ENCODE measurements around the gene MAP7D3. TPM values are rescaled to one million over a fixed set of nuclear protein-coding genes. Genes with fewer than 3 reads are reported as not detected.
A peak's percentile ranks its signal among the peaks of the same experiment; 100 is the strongest.

The MAP7D3 gene
- total RNA-seq, 1 donor from 2014 or later, result 11.4 TPM

DNA sequence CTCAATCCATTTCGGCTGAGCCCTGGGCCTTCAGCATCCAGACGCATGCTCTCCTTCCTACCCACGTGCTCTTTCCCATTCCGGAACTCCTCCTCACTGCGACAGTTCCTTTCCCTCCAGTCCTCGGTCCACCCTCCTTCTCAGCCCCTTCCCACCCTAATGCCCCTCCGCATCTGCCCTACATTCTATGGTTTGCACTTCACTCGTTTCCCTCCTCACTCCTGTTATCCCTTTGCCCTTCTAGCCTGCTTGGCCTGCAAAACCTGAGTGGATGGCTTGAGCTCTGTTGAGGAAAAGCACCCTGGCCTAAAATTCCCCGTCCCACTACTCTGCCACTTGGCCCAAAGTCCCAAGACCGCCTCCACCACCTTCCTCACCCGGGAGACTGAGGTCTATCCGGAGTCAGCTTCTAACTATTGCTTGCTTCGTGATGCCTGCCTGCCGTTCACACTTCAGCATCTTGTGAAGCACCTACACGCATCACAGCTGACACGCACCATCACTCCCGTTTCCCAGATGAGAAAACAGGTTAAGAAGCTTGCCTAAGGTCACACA, 38.6 kb downstream of the MAP7D3 start:
- no peak for DNase-seq
- peak; percentile 6 for ATAC-seq (ENCODE audit: poor library complexity)
- intact Hi-C loops (cut with DNase I), result no loop called here

DNA sequence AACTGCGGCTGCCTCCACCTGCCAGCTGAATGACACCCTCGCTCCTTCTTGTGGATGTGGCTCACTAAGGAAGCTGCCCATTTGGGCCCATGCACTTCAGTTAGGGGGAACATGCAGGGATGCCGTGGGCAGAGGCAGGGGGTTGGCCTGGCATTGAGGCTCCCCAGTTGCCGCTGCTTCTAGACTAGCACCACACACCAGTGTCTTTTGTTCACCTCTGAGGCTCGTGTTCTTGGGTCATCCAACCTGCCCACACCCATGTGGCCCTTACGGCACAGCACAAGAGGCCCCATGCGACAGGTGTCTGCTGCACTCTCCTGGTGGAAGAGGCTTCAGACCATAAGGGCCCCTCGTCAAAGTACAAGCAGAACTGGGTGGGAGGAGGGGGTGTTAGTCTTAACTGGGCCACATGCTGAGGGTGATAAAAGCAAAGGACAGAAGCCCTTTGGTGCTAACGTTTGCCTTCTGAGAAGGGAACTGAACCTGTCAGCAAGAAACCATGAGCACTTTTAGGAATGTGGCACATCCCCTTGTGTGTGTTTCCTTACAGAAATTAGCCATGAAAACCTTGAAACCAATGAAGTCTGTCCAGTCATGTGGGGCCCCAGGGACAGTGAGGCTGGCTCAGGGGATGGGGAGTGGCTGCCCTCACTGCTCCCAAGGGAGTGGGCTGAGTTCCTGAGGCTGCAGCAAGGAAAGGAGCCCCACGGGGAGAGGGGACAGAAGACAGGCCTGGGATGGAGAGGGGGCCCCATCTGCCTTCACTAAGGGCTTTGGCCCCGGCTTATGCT, 39.2 kb downstream of the MAP7D3 start:
- intact Hi-C loops (cut with DNase I), result no loop called here
- DNase-seq (no peak), ATAC-seq (ENCODE audit: poor library complexity) (peak; percentile 19)

DNA sequence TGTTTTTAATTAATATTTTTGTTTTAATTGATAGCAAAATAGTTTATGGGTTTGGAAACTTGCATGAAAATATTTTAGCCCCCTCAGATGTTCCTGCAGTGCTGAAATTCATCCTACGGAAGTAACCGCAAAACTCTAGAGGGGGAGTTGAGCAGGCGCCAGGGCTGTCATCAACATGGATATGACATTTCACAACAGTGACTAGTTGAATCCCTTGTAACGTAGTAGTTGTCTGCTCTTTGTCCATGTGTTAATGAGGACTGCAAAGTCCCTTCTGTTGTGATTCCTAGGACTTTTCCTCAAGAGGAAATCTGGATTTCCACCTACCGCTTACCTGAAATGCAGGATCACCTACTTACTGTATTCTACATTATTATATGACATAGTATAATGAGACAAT, 40.4 kb downstream of the MAP7D3 start:
- intact Hi-C loops (cut with DNase I), result no loop called here
- DNase-seq, result peak; percentile 69

DNA sequence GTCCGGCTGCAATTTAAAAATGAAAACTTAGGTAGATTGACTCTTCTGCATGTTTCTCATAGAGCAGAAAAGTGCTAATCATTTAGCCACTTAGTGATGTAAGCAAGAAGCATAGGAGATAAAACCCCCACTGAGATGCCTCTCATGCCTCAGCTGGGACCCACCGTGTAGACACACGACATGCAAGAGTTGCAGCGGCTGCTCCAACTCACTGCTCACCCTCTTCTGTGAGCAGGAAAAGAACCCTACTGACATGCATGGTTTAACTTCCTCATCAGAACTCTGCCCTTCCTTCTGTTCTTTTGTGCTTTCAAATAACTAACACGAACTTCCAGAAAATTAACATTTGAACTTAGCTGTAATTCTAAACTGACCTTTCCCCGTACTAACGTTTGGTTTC, 41.0 kb downstream of the MAP7D3 start:
- no peak for DNase-seq
- intact Hi-C loops (cut with DNase I), result no loop called here
- no peak for ATAC-seq (ENCODE audit: poor library complexity)

More for the DNA sequence above, 40.4 kb downstream of the MAP7D3 start:
- ATAC-seq (ENCODE audit: poor library complexity), result peak; percentile 30

DNA sequence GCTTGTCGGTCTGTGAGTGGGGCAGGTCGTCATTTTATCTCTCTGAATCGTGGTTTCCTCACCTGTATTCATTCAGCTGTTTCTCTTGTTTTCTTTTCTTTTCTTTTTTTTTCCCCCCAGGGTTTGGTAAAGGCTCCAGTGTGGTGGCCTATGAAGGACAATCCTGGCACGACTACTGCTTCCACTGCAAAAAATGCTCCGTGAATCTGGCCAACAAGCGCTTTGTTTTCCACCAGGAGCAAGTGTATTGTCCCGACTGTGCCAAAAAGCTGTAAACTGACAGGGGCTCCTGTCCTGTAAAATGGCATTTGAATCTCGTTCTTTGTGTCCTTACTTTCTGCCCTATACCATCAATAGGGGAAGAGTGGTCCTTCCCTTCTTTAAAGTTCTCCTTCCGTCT, 41.4 kb downstream of the MAP7D3 start:
- intact Hi-C loops (cut with DNase I), result loop anchor here (2.0 to 10.0 kb wide), 3 partner anchors 39 to 182 kb away; partner anchors contain the start of gene MAP7D3
- DNase-seq, result no peak
- ATAC-seq (ENCODE audit: poor library complexity), result no peak

DNA sequence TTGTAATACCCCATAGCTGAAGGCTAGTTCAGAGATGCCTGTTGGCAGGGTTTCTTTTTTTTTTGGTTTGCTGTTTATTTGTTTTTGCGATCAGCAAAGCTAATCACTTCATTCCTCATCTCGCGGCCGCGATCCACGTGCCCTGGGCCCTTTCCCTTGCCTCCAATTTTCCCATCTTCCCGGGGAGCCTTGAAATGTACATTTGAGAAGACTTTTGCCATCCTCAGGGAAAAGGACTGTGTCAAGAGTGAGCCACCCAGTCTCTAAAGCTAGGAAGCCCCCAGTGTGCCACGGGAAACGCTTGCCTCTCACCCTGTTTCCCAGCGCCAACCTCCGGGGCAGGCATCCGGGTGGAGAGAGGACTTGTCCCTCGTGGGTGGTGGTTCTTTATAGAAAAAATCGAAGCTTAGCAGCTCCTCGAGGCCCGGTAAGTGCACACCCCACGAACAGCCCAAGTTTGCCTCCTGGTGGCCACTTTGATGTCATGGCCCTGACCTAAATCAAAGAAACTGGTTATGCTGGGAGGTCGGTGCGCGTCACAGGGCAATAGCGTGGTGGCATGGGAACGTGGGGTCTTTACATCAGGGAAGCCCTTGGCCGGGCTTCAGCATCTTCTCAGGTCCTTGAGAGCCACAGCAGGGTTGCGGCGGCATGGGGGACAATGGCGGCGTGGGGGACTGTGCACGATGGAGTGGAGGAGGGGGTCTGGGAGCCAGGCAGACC, 42.0 kb downstream of the MAP7D3 start:
- intact Hi-C loops (cut with DNase I), result loop anchor here (2.0 to 10.0 kb wide), 3 partner anchors 38 to 182 kb away; partner anchors contain the start of gene MAP7D3
- DNase-seq (peak; percentile 73), ATAC-seq (ENCODE audit: poor library complexity) (peak; percentile 57)

DNA sequence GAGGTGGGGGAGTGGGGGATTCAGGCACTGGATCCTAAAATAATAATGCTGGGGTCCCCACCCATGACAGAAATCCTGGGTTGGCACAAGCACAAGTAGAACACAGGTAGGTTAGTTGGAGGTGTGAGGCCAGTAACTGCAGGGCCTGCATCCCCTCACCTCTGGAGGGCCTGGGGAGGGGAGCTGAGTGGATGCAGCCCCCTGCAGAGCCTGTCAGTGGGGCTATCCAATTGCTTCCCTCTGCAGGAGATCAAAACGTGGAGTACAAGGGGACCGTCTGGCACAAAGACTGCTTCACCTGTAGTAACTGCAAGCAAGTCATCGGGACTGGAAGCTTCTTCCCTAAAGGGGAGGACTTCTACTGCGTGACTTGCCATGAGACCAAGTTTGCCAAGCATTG, 43.7 kb downstream of the MAP7D3 start:
- DNase-seq, result no peak
- intact Hi-C loops (cut with DNase I), result loop anchor here (5.0 to 10.0 kb wide), 2 partner anchors 47 to 180 kb away; partner anchors contain the start of gene MAP7D3
- ATAC-seq (ENCODE audit: poor library complexity), result no peak

DNA sequence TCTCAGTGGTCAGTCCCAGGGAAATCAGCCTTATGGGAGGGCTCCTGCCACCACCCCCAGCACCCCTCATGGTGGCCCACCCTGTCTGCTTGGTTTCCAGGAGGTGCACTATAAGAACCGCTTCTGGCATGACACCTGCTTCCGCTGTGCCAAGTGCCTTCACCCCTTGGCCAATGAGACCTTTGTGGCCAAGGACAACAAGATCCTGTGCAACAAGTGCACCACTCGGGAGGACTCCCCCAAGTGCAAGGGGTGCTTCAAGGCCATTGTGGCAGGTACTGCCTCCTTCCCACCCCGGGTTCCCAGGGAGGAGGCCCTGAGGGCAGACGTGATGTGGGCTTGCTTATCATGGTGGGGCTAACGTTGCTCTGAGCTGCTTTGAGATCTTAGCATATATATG, 44.3 kb downstream of the MAP7D3 start:
- no peak for ATAC-seq (ENCODE audit: poor library complexity)
- intact Hi-C loops (cut with DNase I), result loop anchor here (5.0 to 10.0 kb wide), 2 partner anchors 48 to 180 kb away; partner anchors contain the start of gene MAP7D3
- DNase-seq, result no peak

DNA sequence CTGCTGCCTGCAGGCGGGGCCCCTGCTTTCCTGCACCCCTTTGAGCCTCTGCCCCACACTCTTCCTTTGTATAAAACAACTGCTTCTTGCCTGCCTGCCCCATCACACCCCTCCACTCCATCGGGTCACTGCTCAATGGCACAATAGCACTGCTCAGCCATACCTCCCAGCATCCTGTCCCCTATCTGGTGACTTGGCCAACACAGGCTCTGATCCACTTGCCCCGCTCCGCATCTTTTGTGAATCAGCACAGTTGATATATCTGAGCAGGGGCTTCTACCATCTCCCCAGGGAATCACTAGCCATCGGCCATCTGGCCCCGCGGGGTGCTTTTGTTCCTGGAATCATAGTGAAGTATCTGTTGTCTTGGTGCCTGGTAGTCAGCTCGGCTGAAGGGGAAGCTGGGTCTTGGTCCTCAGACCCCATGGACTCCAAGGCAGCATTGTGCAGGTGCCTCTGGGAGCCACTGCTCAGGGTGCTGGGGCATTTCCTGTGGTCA, 45.3 kb downstream of the MAP7D3 start:
- ATAC-seq (ENCODE audit: poor library complexity) (no peak), DNase-seq (no peak)
- intact Hi-C loops (cut with DNase I), result loop anchor here (5.0 to 10.0 kb wide), 2 partner anchors 49 to 179 kb away; partner anchors contain the start of gene MAP7D3

DNA sequence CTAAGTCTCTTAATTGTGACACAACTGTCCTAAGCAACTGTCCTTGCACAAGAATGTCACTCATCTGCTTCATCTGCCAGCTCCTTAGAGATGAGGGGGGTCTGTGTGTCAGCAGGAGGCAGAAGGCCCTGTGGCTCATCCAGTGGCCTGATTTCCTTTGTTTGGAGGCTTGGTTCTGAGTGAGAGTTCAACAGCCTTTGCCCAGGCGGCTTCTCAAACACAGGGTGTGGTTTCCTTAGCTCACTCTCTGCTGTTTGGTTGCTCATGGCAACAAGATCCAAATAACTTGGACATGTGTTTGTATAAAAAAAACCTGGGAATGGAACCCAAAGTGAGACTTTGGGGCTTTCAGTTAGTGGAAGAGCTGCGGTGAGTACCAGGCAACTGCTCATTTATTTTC, 46.6 kb downstream of the MAP7D3 start:
- intact Hi-C loops (cut with DNase I), result loop anchor here (10.0 kb wide), 1 partner anchor 50 kb away; the partner anchor contains the start of gene MAP7D3
- ATAC-seq (ENCODE audit: poor library complexity), result peak; percentile 58
- DNase-seq, result no peak

DNA sequence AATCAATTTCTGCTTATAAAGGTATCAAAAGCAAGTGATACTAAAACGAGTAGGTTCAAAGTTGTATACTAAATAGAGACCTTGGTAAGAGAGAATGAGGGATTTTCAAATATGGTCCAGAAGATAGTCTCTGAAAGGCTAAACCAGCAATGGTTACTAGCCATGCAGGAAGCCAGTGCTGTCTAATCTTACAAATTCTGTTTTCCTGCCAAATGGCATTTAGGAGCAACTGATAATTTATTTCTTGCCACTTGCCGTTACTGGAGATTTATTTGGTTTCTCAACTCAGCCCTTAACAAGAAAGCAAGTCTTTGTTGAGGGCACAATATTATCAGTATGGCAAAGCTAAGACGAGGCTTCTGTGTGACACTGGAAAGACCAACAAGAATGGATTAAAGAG, 47.2 kb downstream of the MAP7D3 start:
- DNase-seq, result no peak
- ATAC-seq (ENCODE audit: poor library complexity), result no peak
- intact Hi-C loops (cut with DNase I), result loop anchor here (10.0 kb wide), 1 partner anchor 51 kb away; the partner anchor contains the start of gene MAP7D3

DNA sequence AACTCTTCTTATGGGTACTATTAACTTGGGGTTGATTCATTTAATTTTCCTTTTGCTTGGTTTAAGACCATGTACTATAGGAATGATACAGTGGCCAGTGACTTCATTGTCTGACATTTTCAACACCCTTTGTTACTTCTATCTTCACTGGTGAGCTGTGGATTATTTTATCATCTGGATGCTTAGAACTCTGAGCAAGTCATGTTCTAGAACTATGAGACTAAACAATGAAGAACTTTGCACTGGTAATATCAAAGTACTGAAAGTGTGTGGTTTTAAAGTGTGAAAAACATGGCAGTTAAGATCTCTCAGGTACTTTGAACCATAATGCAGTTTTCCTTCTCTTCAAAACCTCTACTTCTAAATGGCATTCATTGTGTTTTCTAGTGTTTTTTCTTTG, 47.8 kb downstream of the MAP7D3 start:
- ATAC-seq (ENCODE audit: poor library complexity) (no peak), DNase-seq (no peak)
- intact Hi-C loops (cut with DNase I), result loop anchor here (10.0 kb wide), 1 partner anchor 51 kb away; the partner anchor contains the start of gene MAP7D3

DNA sequence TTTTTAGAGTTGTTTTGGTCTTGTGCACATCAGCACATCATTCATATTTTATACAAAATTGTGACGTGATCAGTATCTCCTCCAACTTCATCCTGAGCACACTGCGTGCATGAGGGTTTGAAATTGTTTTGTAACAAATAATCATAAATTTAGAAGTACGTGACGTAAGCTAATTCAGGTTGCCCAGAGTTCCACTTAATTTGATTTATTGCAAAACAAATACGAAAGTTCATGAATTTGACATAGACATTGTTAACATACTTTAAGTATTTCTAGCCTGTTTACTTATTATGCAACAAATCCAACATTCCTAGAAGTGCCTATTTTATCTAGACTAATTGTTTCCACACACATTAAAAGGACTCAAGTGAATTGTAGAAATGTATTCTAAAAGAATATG, 48.3 kb downstream of the MAP7D3 start:
- DNase-seq, result no peak
- intact Hi-C loops (cut with DNase I), result loop anchor here (10.0 kb wide), 1 partner anchor 52 kb away; the partner anchor contains the start of gene MAP7D3
- no peak for ATAC-seq (ENCODE audit: poor library complexity)

DNA sequence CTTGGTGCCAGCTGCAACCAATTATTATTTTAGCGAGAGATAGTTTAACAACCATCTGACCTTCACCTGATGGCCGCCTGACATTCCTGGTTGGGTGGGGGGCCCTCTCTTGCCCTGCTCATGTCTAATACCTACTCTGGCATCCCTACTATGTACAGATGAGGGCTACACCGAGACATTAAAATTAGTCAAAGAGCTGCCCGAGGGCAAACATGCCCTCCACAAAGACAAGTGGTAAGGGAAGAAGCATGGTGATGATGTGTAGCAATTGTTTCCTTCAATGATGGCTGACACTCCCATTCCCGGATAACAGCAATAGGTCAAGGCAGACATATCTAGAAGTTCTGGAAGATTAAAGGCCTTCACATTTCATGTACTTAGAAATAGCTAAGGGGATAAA, 49.6 kb downstream of the MAP7D3 start:
- DNase-seq (no peak), ATAC-seq (ENCODE audit: poor library complexity) (no peak)
- intact Hi-C loops (cut with DNase I), result loop anchor here (10.0 kb wide), 1 partner anchor 53 kb away; the partner anchor contains the start of gene MAP7D3

DNA sequence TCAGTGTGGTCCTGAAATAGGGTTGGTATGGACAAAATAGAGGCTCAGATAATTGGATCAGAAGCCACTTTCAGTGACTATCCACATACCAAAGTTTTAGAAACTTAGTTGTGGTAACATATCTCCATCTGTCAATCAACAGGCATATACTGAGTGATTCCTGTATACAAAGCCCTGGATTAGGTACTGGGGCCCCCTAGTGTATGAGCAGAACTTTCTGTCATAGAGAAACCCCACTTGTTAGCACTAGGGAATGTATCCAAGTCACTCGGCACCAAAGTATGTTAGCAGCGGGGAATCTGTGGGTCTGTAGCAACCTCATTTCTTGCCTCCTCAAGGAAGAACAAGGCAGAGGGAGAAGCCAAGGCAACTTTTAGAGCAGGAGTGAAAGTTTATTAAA, 50.7 kb downstream of the MAP7D3 start:
- DNase-seq, result no peak
- peak; percentile 47 for ATAC-seq (ENCODE audit: poor library complexity)
- intact Hi-C loops (cut with DNase I), result loop anchor here (10.0 kb wide), 1 partner anchor 54 kb away; the partner anchor contains the start of gene MAP7D3

DNA sequence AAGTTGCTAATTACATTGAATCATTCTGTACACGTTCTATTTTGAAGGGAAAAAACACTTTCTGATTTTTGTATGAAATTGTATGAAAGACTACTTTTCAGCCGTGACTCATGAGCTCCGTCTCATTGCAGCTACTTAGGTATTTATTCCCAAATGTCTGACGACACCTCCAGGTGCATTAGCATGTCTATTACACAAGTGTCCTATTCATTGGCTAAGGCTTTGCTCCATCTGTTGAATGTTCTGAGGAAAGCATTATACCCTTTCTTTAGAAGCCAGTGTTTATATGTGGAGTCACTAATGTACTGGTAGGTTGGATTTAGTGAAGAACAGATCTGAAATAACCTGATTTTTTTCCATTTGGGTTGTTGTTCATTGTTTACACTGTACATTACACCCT, 51.8 kb downstream of the MAP7D3 start:
- ATAC-seq (ENCODE audit: poor library complexity) (no peak), DNase-seq (no peak)
- intact Hi-C loops (cut with DNase I), result no loop called here

DNA sequence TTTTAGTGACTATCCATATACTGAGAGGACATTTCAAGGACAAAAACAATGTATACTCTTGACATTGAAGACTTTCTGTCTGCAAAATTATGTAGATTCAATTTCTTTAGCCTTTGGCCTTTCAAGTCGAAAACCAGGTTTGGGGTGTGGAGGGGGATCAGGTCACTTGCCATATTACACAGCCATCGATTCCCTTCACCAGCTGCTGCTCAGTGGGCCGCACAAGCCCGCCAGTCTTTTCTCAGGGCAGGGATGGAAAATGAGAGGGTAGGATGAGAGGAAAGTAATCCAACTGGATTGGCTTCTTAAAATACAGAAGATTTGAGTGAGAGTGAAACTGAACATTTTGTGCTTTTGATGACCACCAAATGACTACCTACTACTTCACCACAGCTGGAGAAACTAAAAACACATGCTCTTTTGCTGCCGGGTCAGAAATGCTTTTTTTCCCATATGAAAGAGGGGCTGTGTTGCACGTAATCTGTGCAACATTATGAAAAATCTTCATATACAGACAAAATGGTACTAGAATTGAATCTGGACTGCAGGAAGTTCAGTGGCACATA, 52.4 kb downstream of the MAP7D3 start:
- intact Hi-C loops (cut with DNase I), result no loop called here
- ATAC-seq (ENCODE audit: poor library complexity) (no peak), DNase-seq (no peak)

DNA sequence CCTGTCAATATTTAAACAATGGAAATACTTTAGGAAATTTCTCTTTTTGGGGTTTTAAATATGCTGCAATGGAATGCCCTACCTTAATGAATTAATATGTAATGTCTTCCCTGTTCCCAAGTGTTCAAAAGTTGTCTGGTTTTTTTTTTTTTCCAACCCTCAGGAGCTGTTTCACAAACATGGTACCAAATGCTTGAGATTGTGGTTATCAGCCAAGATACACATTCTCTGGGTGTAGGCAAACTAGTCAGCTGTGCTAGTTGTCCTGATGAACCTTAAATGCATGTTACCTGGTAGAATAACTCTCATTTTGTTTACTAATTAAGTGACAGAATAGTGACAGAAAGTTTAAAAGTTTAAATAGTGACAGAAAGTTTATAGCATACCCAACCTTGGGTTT, 53.2 kb downstream of the MAP7D3 start:
- no peak for ATAC-seq (ENCODE audit: poor library complexity)
- no peak for DNase-seq
- intact Hi-C loops (cut with DNase I), result no loop called here

All from Right ventricle myocardium superior (tissue), 1 donor.